ENCODE results near the gene LAGE3.

LAGE3 gene

GRCh38 chrX:154478728-154479622, at the start of gene LAGE3:
LAGE3 (minus strand) TSS chrX:154479281; CDS start chrX:154478915, 366 bp downstream.
- DNase-seq (ENCODE audit: low spot score) = peak; percentile 95

GRCh38 chrX:154526901-154527675, 48.0 kb upstream of the LAGE3 start:
- DNase-seq (ENCODE audit: low spot score) = peak; percentile 66

- DNase-seq (ENCODE audit: low spot score) = no peak
These were observed 46.8 kb upstream of the LAGE3 start for GRCh38 chrX:154525606-154526490.

- DNase-seq (ENCODE audit: low spot score) = no peak
These were observed 40.3 kb upstream of the LAGE3 start for GRCh38 chrX:154519389-154519788.

- no peak for DNase-seq (ENCODE audit: low spot score)
These were observed 38.2 kb upstream of the LAGE3 start for GRCh38 chrX:154517101-154517781.

GRCh38 chrX:154516656-154517100, 37.6 kb upstream of the LAGE3 start:
- DNase-seq (ENCODE audit: low spot score) = no peak

- peak; percentile 89 for DNase-seq (ENCODE audit: low spot score)
These were observed 37.0 kb upstream of the LAGE3 start, which contains the start of gene FAM3A for GRCh38 chrX:154515966-154516655. FAM3A (minus strand) TSS chrX:154516232; CDS start chrX:154515772, 460 bp downstream.

GRCh38 chrX:154515090-154515965, 36.2 kb upstream of the LAGE3 start:
- no peak for DNase-seq (ENCODE audit: low spot score)

GRCh38 chrX:154513716-154514115, 34.6 kb upstream of the LAGE3 start:
- no peak for DNase-seq (ENCODE audit: low spot score)

- no peak for DNase-seq (ENCODE audit: low spot score)
These were observed 33.9 kb upstream of the LAGE3 start for GRCh38 chrX:154512879-154513553.

GRCh38 chrX:154511761-154512160, 32.7 kb upstream of the LAGE3 start:
- no peak for DNase-seq (ENCODE audit: low spot score)

GRCh38 chrX:154509455-154509854, 30.4 kb upstream of the LAGE3 start:
- DNase-seq (ENCODE audit: low spot score) = no peak

- DNase-seq (ENCODE audit: low spot score) = no peak
These were observed 29.3 kb upstream of the LAGE3 start for GRCh38 chrX:154508384-154508745.

GRCh38 chrX:154507673-154508383, 28.7 kb upstream of the LAGE3 start:
- DNase-seq (ENCODE audit: low spot score) = no peak

GRCh38 chrX:154506483-154507332, 27.6 kb upstream of the LAGE3 start:
- DNase-seq (ENCODE audit: low spot score) = no peak

- peak; percentile 29 for DNase-seq (ENCODE audit: low spot score)
These were observed 26.7 kb upstream of the LAGE3 start for GRCh38 chrX:154505734-154506133.

GRCh38 chrX:154502989-154503388, 23.9 kb upstream of the LAGE3 start:
- no peak for DNase-seq (ENCODE audit: low spot score)

All from AG08396 (cell line).